ENCODE data around the gene OR7C2. TPM values are rescaled to one million over a fixed set of nuclear protein-coding genes. Genes with fewer than 3 reads are reported as not detected.

OR7C2 gene
- polyA plus RNA-seq, 1 donor from 2014 or later = not detected

DNA sequence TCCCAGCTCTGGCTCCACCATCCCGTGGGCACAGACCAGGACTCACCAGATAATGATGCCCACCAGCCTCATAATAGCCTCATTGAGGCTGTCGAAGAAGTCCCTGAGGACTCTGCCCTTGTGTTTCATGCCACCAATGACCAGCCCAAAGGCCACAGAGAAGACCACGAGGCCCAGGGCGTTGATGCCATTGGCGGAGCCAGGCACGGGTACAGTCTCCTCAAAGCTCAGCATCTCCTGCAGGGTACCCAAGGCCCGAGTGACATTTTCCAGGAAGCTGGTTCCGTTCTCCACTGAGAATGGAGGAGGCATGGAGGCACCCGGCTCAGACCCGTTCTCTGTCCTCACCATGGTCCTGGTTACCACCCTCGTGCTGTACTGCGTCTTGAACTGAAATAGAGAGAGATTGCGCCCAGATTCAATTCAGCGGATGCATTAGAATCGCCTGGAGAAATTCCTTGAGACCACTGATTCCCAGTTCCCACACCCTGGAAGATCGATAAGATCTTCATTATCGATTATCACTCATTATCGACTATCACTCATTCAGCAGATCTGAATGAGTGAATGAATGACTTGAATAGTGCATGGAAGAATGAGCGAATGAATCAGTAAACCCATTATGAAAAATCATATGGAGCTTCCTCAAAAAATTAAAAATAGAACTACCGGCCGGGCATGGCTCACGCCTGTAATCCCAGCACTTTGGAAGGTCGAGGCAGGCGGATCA lies 20.8 kb downstream of the OR7C2 start:
- H3K79me2 ChIP-seq (replicated peaks; ENCODE audit: insufficient read depth, low read length) = no peaks in the 10 kb centered on the region
- no peak overlapping the region for H2AFZ ChIP-seq (ENCODE audit: low read depth, low read length)
- H3K4me2 ChIP-seq (ENCODE audit: low read length) = no peak overlapping the region
- H3K4me3 ChIP-seq (ENCODE audit: low read length) = no peak overlapping the region
- no peak overlapping the region for H3K27ac ChIP-seq (ENCODE audit: low read length)
- no peaks in the 10 kb centered on the region for H4K20me1 ChIP-seq (ENCODE audit: insufficient read depth)
- TF ChIP-seq POLR2AphosphoS5 (IDR thresholded peaks at IDR 0.05) (no peak), EZH2 (IDR thresholded peaks at IDR 0.05; ENCODE audit: borderline replicate concordance, insufficient read depth, low read length, poor library complexity, severe bottlenecking) (no peak), CTCF (IDR thresholded peaks at IDR 0.05; ENCODE audit: poor library complexity, severe bottlenecking) (no peak), SMC3 (conservative IDR thresholded peaks at IDR 0.05; ENCODE audit: poor library complexity) (no peak), TAF1 (IDR thresholded peaks at IDR 0.05; ENCODE audit: low read depth) (no peak), MXI1 (conservative IDR thresholded peaks at IDR 0.05; ENCODE audit: poor library complexity, severe bottlenecking) (no peak), EP300 (conservative IDR thresholded peaks at IDR 0.05; ENCODE audit: poor library complexity, severe bottlenecking) (no peak), RAD21 (conservative IDR thresholded peaks at IDR 0.05) (no peak), REST (IDR thresholded peaks at IDR 0.05; ENCODE audit: borderline replicate concordance) (no peak)
- peaks cover 13% of the 10 kb centered on the region for H3K36me3 ChIP-seq (ENCODE audit: insufficient read depth, low read length)
- H3K9ac ChIP-seq (ENCODE audit: low read length) = no peak overlapping the region
- no peaks in the 10 kb centered on the region for H3K27me3 ChIP-seq (ENCODE audit: insufficient read depth, low read depth, low read length)
- H3F3A ChIP-seq (ENCODE audit: insufficient read depth, low read length, poor library complexity, severe bottlenecking) = no peaks in the 10 kb centered on the region
- peaks cover 4% of the 10 kb centered on the region for H3K9me3 ChIP-seq (ENCODE audit: low read length)
- H3K9me2 ChIP-seq (ENCODE audit: insufficient read depth, low read length) = no peaks in the 10 kb centered on the region

DNA sequence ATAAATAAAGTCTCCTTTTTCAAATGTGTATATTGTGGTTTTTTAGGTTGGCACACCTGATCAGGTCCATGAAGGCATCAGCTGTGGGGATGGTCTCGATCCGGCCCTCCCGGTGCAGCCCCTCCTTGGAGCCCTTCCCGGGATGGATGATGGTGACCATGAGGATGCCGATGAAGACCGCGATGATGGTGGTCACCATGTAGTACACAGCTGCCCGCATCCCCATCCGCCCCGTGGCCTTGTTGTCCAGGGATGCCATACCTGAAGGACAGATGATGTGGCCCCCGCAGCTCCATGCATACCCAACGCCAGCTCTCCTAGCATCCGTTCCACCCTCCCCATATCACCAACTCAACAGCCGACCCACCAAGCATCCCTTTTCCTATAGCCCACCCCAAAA lies 27.0 kb downstream of the OR7C2 start:
- Histone ChIP-seq H3K9me2 (ENCODE audit: insufficient read depth, low read length) (no peaks in the 10 kb centered on the region), H3K9me3 (ENCODE audit: low read length) (no peaks in the 10 kb centered on the region), H4K20me1 (ENCODE audit: insufficient read depth) (no peaks in the 10 kb centered on the region), H3K4me2 (ENCODE audit: low read length) (no peak overlapping the region), H3K36me3 (ENCODE audit: insufficient read depth, low read length) (peaks cover 8% of the 10 kb centered on the region), H3K9ac (ENCODE audit: low read length) (no peak overlapping the region), H3K79me2 (replicated peaks; ENCODE audit: insufficient read depth, low read length) (no peaks in the 10 kb centered on the region), H3K27ac (ENCODE audit: low read length) (no peak overlapping the region), H2AFZ (ENCODE audit: low read depth, low read length) (no peak overlapping the region), H3F3A (ENCODE audit: insufficient read depth, low read length, poor library complexity, severe bottlenecking) (no peaks in the 10 kb centered on the region), H3K4me3 (ENCODE audit: low read length) (no peak overlapping the region), H3K27me3 (ENCODE audit: insufficient read depth, low read depth, low read length) (no peaks in the 10 kb centered on the region)
- TF ChIP-seq CTCF (IDR thresholded peaks at IDR 0.05; ENCODE audit: poor library complexity, severe bottlenecking) (no peak), TAF1 (IDR thresholded peaks at IDR 0.05; ENCODE audit: low read depth) (no peak), RAD21 (conservative IDR thresholded peaks at IDR 0.05) (no peak), EP300 (conservative IDR thresholded peaks at IDR 0.05; ENCODE audit: poor library complexity, severe bottlenecking) (no peak), EZH2 (IDR thresholded peaks at IDR 0.05; ENCODE audit: borderline replicate concordance, insufficient read depth, low read length, poor library complexity, severe bottlenecking) (no peak), MXI1 (conservative IDR thresholded peaks at IDR 0.05; ENCODE audit: poor library complexity, severe bottlenecking) (no peak), REST (IDR thresholded peaks at IDR 0.05; ENCODE audit: borderline replicate concordance) (no peak), SMC3 (conservative IDR thresholded peaks at IDR 0.05; ENCODE audit: poor library complexity) (no peak), POLR2AphosphoS5 (IDR thresholded peaks at IDR 0.05) (no peak)

All from neural cell (in vitro differentiated cells).